Glutamatergic neuron (in vitro differentiated cells): ENCODE measurements around the gene ARHGEF4. TPM values are rescaled to one million over a fixed set of nuclear protein-coding genes. Genes with fewer than 3 reads are reported as not detected.

ENCODE experiments used
- DNase-seq: peaks from one replicate; pipeline ENCODE4 v3.0.0; 2022
- H3K27ac Mint-ChIP-seq: one replicate; pipeline ENCODE4 v1.8.0; 2020; ENCODE audit warnings: mild to moderate bottlenecking, mixed read lengths, inconsistent platforms; ENCODE audit not compliant: unreplicated experiment
- H3K27me3 Mint-ChIP-seq: one replicate; pipeline ENCODE4 v1.8.0; 2020; ENCODE audit warnings: mild to moderate bottlenecking, moderate library complexity, mixed read lengths, inconsistent platforms; ENCODE audit not compliant: unreplicated experiment
- H3K36me3 Mint-ChIP-seq: one replicate; pipeline ENCODE4 v1.8.0; 2020; ENCODE audit warnings: mild to moderate bottlenecking, mixed read lengths, inconsistent platforms; ENCODE audit not compliant: unreplicated experiment
- H3K4me1 Mint-ChIP-seq: one replicate; pipeline ENCODE4 v1.8.0; 2020; ENCODE audit warnings: mild to moderate bottlenecking, low read depth, mixed read lengths, inconsistent platforms; ENCODE audit not compliant: unreplicated experiment
- H3K4me3 Mint-ChIP-seq: one replicate; pipeline ENCODE4 v1.8.0; 2020; ENCODE audit warnings: mild to moderate bottlenecking, mixed read lengths, inconsistent platforms; ENCODE audit not compliant: unreplicated experiment
- H3K9me3 Mint-ChIP-seq: one replicate; pipeline ENCODE4 v1.8.0; 2020; ENCODE audit warnings: mild to moderate bottlenecking, moderate library complexity, mixed read lengths, inconsistent platforms; ENCODE audit not compliant: unreplicated experiment
- total RNA-seq: library from RNA; stranded (reverse); fragmentation: NEBNext Ultra II Directional; extraction: Animal tissue kit (Norgen Biotek cat#: 25700); gene quantifications from one replicate; pipeline ENCODE4 v1.2.1, GENCODE V29; 2021; ENCODE audit not compliant: unreplicated experiment
- TF ChIP-seq, protein P1 (sequence below): fragments of 200-600 bp; sonication (generic); IDR thresholded peaks from one replicate; pipeline ENCODE4 v1.5.0; 2021; ENCODE audit not compliant: partially characterized antibody, unreplicated experiment

ARHGEF4 gene
- total RNA-seq, 1 donor from 2014 or later, result 6.1 TPM

DNA sequence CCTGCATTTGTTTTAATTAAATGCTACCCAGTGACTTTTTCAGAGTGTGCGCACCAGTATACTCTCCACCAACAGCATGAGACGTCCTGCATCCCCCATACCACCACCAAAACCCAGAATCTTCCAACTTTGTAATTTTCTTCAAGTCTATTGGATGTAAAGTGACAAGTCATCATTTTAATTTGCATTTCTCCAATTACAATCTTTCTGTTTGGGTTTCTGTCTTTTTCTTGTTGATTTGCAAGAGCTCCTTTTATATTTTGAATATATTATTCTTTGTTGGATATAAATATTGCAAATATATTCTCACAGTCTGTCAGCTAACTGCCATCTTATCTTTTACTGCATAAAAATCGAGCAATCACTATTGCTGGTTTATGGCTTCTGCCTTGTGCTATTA, 160.0 kb downstream of the ARHGEF4 start:
- Mint-ChIP-seq H3K4me1 (no peaks in the 10 kb centered on the region), H3K4me3 (no peak overlapping the region), H3K36me3 (no peaks in the 10 kb centered on the region), H3K27me3 (no peaks in the 10 kb centered on the region), H3K9me3 (no peaks in the 10 kb centered on the region), H3K27ac (no peak overlapping the region)
- no peak for DNase-seq
- TF ChIP-seq, protein P1, sequence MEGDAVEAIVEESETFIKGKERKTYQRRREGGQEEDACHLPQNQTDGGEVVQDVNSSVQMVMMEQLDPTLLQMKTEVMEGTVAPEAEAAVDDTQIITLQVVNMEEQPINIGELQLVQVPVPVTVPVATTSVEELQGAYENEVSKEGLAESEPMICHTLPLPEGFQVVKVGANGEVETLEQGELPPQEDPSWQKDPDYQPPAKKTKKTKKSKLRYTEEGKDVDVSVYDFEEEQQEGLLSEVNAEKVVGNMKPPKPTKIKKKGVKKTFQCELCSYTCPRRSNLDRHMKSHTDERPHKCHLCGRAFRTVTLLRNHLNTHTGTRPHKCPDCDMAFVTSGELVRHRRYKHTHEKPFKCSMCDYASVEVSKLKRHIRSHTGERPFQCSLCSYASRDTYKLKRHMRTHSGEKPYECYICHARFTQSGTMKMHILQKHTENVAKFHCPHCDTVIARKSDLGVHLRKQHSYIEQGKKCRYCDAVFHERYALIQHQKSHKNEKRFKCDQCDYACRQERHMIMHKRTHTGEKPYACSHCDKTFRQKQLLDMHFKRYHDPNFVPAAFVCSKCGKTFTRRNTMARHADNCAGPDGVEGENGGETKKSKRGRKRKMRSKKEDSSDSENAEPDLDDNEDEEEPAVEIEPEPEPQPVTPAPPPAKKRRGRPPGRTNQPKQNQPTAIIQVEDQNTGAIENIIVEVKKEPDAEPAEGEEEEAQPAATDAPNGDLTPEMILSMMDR, result no peak

DNA sequence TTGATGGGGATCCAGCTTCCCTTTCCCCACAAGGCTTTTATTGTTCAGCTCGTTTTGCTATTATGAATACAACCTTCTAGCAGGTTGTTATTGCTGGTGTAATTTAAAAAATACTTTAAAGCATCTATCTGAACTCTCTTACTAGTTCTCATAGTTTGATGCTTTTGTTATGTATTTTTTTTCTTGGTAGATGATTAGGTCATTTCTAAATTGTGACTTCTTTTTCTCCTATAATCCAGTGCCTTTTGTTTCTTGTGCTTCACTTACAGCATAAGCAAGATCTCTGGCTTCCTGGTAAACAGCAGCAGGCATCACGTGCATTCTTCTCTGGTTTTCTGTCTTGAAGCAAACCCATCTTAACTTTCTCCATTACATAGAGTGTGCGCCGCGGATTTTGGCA, 160.5 kb downstream of the ARHGEF4 start:
- H3K27ac Mint-ChIP-seq, result no peak overlapping the region
- no peak overlapping the region for H3K4me3 Mint-ChIP-seq
- H3K27me3 Mint-ChIP-seq, result no peaks in the 10 kb centered on the region
- H3K9me3 Mint-ChIP-seq, result no peaks in the 10 kb centered on the region
- H3K36me3 Mint-ChIP-seq, result no peaks in the 10 kb centered on the region
- TF ChIP-seq, protein P1, result no peak
- no peak for DNase-seq
- no peaks in the 10 kb centered on the region for H3K4me1 Mint-ChIP-seq

DNA sequence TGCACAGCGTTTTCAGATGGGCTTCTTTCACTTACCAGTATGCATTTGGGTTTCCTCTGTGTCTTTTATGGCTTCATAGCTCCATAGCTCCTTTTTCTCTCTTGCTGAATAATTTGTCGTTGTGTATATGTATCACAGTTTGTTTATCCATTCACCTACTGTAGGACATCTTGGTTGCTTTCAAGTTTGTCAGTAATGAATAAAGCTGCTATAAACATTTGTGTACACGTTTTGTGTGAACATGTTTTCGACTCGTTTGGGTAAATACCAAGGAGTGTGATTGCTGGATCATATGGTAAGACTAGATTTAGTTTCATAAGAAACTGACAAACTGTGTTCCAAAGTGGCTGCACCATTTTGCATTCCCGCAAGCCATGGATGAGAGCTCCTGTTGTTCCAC, 161.8 kb downstream of the ARHGEF4 start:
- Mint-ChIP-seq H3K9me3 (no peaks in the 10 kb centered on the region), H3K4me1 (no peaks in the 10 kb centered on the region), H3K4me3 (no peak overlapping the region), H3K36me3 (no peaks in the 10 kb centered on the region), H3K27me3 (no peaks in the 10 kb centered on the region), H3K27ac (no peak overlapping the region)
- TF ChIP-seq, protein P1, result no peak
- DNase-seq, result no peak

DNA sequence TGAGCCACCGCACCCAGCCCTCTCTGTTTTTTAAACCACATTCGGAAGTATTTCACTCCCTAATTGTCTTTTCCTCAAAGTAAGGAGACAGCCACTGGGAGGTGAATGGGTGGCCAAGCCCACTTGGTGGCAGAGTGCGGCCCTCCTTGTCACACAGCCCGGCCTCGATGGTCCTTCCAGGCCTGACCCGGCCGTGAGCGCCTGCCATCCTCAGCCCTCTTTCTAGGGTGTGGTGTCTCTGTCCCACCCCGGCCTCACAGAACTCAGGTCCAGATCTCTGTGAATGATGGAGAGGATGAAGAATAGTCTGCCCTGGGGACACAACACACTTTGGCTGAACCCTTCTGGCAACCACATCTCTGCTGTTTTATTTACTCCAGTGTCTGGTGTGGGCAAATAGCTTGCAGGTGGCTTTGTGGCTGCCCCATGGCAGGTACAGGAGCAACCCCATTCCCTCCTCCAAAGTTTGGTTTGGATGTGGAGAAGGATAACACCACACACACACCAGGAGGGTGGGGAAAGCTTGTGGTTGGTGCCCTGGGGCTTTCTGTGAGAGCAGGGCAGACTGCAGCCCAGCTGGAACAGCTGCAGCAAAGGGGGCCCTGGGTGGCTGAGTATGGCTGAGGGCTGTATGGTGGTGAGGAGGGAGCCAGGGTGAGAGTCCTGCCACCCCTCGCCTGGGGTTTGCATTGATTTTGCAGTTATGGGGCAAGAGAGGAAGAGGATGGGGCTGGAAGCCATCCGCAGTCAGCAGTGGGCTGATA, 167.9 kb downstream of the ARHGEF4 start:
- Mint-ChIP-seq H3K27me3 (no peaks in the 10 kb centered on the region), H3K9me3 (peaks cover 1% of the 10 kb centered on the region), H3K4me3 (no peak overlapping the region), H3K36me3 (no peaks in the 10 kb centered on the region), H3K27ac (no peak overlapping the region), H3K4me1 (peaks cover 2% of the 10 kb centered on the region)
- DNase-seq, result no peak
- TF ChIP-seq, protein P1, result no peak

DNA sequence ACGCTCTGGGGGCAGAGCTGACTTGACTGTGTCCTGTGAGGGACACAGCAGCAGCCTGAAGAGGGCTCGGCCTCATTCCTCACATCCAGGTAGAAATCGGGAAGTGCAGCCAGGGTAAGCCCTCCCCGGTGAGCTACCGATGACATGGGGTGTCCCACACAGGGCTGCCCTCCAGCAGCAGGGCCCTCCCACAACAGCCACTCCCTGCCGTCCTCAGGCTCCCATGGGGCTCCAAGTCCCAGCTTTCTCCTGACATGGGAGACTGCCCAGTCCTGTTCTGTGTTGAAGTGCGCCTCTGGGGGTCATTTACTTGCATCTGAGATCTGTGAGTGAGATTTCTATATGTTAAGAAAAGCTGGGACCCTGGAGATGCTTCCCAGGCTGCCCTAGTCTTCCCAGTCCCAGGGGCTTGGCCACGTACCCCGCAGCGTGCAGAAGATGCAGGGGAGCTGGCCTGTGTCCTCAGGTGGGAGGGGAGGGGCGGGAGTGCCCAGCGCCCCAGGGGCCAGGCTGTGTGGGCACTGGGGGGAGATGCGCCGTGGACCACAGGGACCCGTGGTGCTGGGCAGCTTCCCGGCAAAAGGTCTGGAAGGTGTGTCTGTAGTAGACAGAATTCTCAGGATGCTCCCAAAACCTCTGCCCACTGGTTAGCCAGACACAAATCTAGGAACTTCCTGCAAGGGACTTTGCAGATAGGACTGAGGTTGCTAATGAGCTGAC, 168.7 kb downstream of the ARHGEF4 start:
- Mint-ChIP-seq H3K4me1 (peaks cover 2% of the 10 kb centered on the region), H3K27ac (no peak overlapping the region), H3K27me3 (no peaks in the 10 kb centered on the region), H3K9me3 (peaks cover 1% of the 10 kb centered on the region), H3K4me3 (no peak overlapping the region), H3K36me3 (no peaks in the 10 kb centered on the region)
- no peak for DNase-seq
- TF ChIP-seq, protein P1, result no peak
